ENCODE results near the gene AMT. TPM values are rescaled to one million over a fixed set of nuclear protein-coding genes. Genes with fewer than 3 reads are reported as not detected.
A peak's percentile ranks its signal among the peaks of the same experiment; 100 is the strongest.

Gene AMT
- total RNA-seq, 1 donor = 1.7 TPM

GRCh38 chr3:49388289-49388820 lies 33.9 kb downstream of the AMT start:
- no peak for TF ChIP-seq CTCF (IDR thresholded peaks at IDR 0.05; ENCODE audit: insufficient read depth, low read depth, low read length)
- DNase-seq (ENCODE audit: low read depth) = no peak
- no peak overlapping the region for H3K4me3 ChIP-seq (ENCODE audit: low read depth, low read length)

- TF ChIP-seq CTCF (IDR thresholded peaks at IDR 0.05; ENCODE audit: insufficient read depth, low read depth, low read length) = no peak
- peak; percentile 69 for DNase-seq (ENCODE audit: low read depth)
- no peak overlapping the region for H3K4me3 ChIP-seq (ENCODE audit: low read depth, low read length)
These were observed 34.6 kb downstream of the AMT start for GRCh38 chr3:49387721-49388120.

- DNase-seq (ENCODE audit: low read depth) = no peak
- no peak for TF ChIP-seq CTCF (IDR thresholded peaks at IDR 0.05; ENCODE audit: insufficient read depth, low read depth, low read length)
- no peak overlapping the region for H3K4me3 ChIP-seq (ENCODE audit: low read depth, low read length)
These were observed 36.1 kb downstream of the AMT start for GRCh38 chr3:49386056-49386756.

- no peak for DNase-seq (ENCODE audit: low read depth)
- TF ChIP-seq CTCF (IDR thresholded peaks at IDR 0.05; ENCODE audit: insufficient read depth, low read depth, low read length) = no peak
- no peak overlapping the region for H3K4me3 ChIP-seq (ENCODE audit: low read depth, low read length)
These were observed 36.7 kb downstream of the AMT start for GRCh38 chr3:49385617-49386016.

DNA sequence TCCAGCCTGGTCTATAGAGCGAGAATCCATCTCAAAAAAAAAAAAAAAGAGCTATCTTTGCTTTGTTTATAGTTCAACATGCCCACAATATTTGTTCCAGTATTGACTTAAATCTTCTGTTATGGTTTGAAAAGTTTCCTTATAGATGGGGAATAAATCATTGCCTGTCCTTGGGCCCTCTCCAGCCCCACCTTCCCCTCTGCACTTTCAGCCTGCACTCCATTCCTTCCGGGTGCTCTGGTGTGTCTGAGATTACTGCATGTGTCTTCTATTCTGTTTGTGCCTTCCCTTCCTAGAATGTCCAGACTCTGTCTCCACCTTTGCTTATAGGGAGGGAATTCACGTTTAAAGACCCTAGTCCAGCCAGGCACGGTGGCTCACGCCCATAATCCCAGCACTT lies 38.9 kb downstream of the AMT start:
- no peak for DNase-seq (ENCODE audit: low read depth)
- TF ChIP-seq CTCF (IDR thresholded peaks at IDR 0.05; ENCODE audit: insufficient read depth, low read depth, low read length) = no peak
- no peak overlapping the region for H3K4me3 ChIP-seq (ENCODE audit: low read depth, low read length)

DNA sequence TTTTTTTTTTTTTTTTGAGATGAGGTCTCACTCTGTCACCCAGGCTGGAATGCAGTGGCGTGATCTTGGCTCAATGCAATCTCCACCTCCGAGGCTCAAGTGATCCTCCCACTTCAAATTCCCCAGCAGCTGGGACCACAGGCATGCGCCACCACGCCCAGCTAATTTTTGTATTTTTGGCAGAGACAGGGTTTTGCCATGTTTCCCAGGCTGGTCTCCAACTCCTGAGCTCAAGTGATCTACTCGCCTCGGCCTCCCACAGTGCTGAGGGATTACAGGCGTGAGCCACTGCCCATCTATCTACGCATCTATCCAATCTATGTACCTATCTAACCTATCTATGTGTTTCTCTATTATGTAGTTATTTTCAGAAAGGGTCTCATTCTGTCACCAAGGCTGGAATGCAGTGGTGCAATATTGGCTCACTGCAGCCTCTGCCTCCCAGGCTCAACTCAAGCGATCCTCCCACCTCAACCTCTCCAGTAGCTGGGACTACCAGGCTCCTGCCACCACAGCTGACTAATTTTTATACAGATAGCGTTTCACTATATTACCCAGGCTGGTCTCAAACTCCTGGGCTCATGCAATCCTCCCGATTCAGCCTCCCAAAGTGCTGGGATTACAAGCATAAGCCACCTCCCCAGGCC lies 43.9 kb downstream of the AMT start:
- DNase-seq (ENCODE audit: low read depth) = peak; percentile 85
- TF ChIP-seq CTCF (IDR thresholded peaks at IDR 0.05; ENCODE audit: insufficient read depth, low read depth, low read length) = no peak
- H3K4me3 ChIP-seq (ENCODE audit: low read depth, low read length) = no peak overlapping the region
